Loucy (cell line): ENCODE results near the gene ERC1.

Experiments used
- EZH2phosphoT487 ChIP-seq: fragments of 200-600 bp; IDR thresholded peaks from 2 replicates; pipeline ENCODE4 v1.6.1; 2018; ENCODE audit warnings: antibody characterized with exemption, mild to moderate bottlenecking, moderate library complexity, borderline replicate concordance
- TF ChIP-seq, protein P1 (sequence below): fragments of 200-600 bp; sonication (generic); conservative IDR thresholded peaks from 2 replicates; pipeline ENCODE4 v1.5.1; 2014; ENCODE audit warnings: mild to moderate bottlenecking, antibody characterized with exemption, low read length

GRCh38 chr12:953776-954175 is 37.2 kb upstream of the ERC1 start:
- TF ChIP-seq, protein P1, sequence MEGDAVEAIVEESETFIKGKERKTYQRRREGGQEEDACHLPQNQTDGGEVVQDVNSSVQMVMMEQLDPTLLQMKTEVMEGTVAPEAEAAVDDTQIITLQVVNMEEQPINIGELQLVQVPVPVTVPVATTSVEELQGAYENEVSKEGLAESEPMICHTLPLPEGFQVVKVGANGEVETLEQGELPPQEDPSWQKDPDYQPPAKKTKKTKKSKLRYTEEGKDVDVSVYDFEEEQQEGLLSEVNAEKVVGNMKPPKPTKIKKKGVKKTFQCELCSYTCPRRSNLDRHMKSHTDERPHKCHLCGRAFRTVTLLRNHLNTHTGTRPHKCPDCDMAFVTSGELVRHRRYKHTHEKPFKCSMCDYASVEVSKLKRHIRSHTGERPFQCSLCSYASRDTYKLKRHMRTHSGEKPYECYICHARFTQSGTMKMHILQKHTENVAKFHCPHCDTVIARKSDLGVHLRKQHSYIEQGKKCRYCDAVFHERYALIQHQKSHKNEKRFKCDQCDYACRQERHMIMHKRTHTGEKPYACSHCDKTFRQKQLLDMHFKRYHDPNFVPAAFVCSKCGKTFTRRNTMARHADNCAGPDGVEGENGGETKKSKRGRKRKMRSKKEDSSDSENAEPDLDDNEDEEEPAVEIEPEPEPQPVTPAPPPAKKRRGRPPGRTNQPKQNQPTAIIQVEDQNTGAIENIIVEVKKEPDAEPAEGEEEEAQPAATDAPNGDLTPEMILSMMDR: no peak
- no peak for TF ChIP-seq EZH2phosphoT487
